HG03469 (cell line): ENCODE data around the gene NRBP1.

Source experiments
- ATAC-seq: cut with Tn5 transposase; IDR thresholded peaks from one replicate; pipeline ENCODE4 v1.9.1; 2021; ENCODE audit warnings: mild to moderate bottlenecking, moderate library complexity, moderate number of reproducible peaks; ENCODE audit not compliant: unreplicated experiment

Gene NRBP1

GRCh38 chr2:27489498-27490397, 61.3 kb downstream of the NRBP1 start, which contains the start of gene IFT172:
IFT172 (minus strand) TSS chr2:27489743; CDS start chr2:27489653, 90 bp downstream.
- peak; percentile 92 for ATAC-seq
